Transverse colon (tissue), 4 donors: Measurements from ENCODE around the gene QKI.

Experiments
- CTCF ChIP-seq, 5 experiments: fragments of 200-600 bp in 3 of 5; fragments of 450-650 bp in 2 of 5; sonication (generic) in 3 of 5; IDR thresholded peaks; 1 replicate in 2 of 5; 2 replicates in 3 of 5; pipeline ENCODE4 v1.5.1; 2016 to 2017; ENCODE audit warnings: antibody characterized with exemption in 5 of 5, inconsistent platforms in 3 of 5, mild to moderate bottlenecking in 2 of 5, moderate library complexity in 1 of 5
- EP300 ChIP-seq: sonication (generic); formaldehyde crosslinking; IDR thresholded peaks from one replicate; pipeline ENCODE4 v1.6.1; 2017; ENCODE audit warnings: antibody characterized with exemption, low read depth
- POLR2A ChIP-seq: fragments of 450-650 bp; IDR thresholded peaks from one replicate; pipeline ENCODE4 v1.6.1; 2016; ENCODE audit warnings: antibody characterized with exemption, mild to moderate bottlenecking, moderate library complexity
- POLR2AphosphoS5 ChIP-seq, 3 donors: sonication (generic); formaldehyde crosslinking; IDR thresholded peaks; one replicate each; pipeline ENCODE4 v1.6.1; 2016; ENCODE audit warnings: antibody characterized with exemption in 3 of 3

GRCh38 chr6:163412801-163413344, 1.6 kb upstream of the QKI start:
- TF ChIP-seq POLR2A (no peak), POLR2AphosphoS5 (IDR thresholded peaks at IDR 0.05) (no peak), CTCF (IDR thresholded peaks at IDR 0.05) (no peak), EP300 (no peak)
